Transverse colon (tissue), 4 donors: ENCODE results near the gene MYH7. TPM values are rescaled to one million over a fixed set of nuclear protein-coding genes. Genes with fewer than 3 reads are reported as not detected.

ENCODE experiments used
- DNase-seq: peaks from one replicate; pipeline ENCODE4 v3.0.0-alpha.2; 2019
- H3K27ac ChIP-seq, 4 donors: fragments of 200-600 bp; sonication (generic); 2 replicates each; pipeline ENCODE4 v1.5.1; 2016 to 2018; ENCODE audit warnings: inconsistent platforms in 4 of 4
- H3K27me3 ChIP-seq: fragments of 200-600 bp; sonication (generic); 2 replicates; pipeline ENCODE4 v1.5.1; 2017; ENCODE audit warnings: inconsistent platforms
- H3K36me3 ChIP-seq, 4 donors: fragments of 200-600 bp; sonication (generic); 2 replicates each; pipeline ENCODE4 v1.5.1; 2017 to 2019; ENCODE audit warnings: inconsistent platforms in 4 of 4
- H3K4me1 ChIP-seq, 4 donors: fragments of 200-600 bp; sonication (generic); 2 replicates each; pipeline ENCODE4 v1.5.1; 2017 to 2020; ENCODE audit warnings: inconsistent platforms in 4 of 4
- H3K4me3 ChIP-seq, 4 donors: fragments of 200-600 bp; sonication (generic); 1 replicate in 1 of 4; 2 replicates in 3 of 4; pipeline versions ENCODE4 v1.5.1 to v1.6.1; 2017 to 2019; ENCODE audit warnings: inconsistent platforms in 4 of 4
- H3K9me3 ChIP-seq, 2 donors: fragments of 200-600 bp; sonication (generic); 2 replicates each; pipeline ENCODE4 v1.5.1; 2017 to 2019; ENCODE audit warnings: inconsistent platforms in 2 of 2
- CTCF ChIP-seq, 5 experiments: fragments of 200-600 bp in 3 of 5; fragments of 450-650 bp in 2 of 5; sonication (generic) in 3 of 5; IDR thresholded peaks; 1 replicate in 2 of 5; 2 replicates in 3 of 5; pipeline ENCODE4 v1.5.1; 2016 to 2017; ENCODE audit warnings: antibody characterized with exemption in 5 of 5, inconsistent platforms in 3 of 5, mild to moderate bottlenecking in 2 of 5, moderate library complexity in 1 of 5
- EP300 ChIP-seq: sonication (generic); formaldehyde crosslinking; IDR thresholded peaks from one replicate; pipeline ENCODE4 v1.6.1; 2017; ENCODE audit warnings: antibody characterized with exemption, low read depth
- POLR2A ChIP-seq: fragments of 450-650 bp; IDR thresholded peaks from one replicate; pipeline ENCODE4 v1.6.1; 2016; ENCODE audit warnings: antibody characterized with exemption, mild to moderate bottlenecking, moderate library complexity
- POLR2AphosphoS5 ChIP-seq, 3 donors: sonication (generic); formaldehyde crosslinking; IDR thresholded peaks; one replicate each; pipeline ENCODE4 v1.6.1; 2016; ENCODE audit warnings: antibody characterized with exemption in 3 of 3
- WGBS, 2 donors: methylation state at CpG; one replicate each; pipeline ENCODE4 v1.1.5; 2018; ENCODE audit warnings: low coverage in 1 of 2; 5-methylcytosine and 5-hydroxymethylcytosine counted together
- in situ Hi-C, 4 donors: fragments of 200-750 bp; cut with MboI; loops; one replicate each; pipeline versions ENCODE4 v1.15.0 to v1.15.1; 2017; ENCODE audit warnings: low sequenced_read_pairs in 3 of 4, low pct_ligation_motif_present in 1 of 4, low pct_unique_long_range_greater_than_20kb in 1 of 4
- intact Hi-C: fragments of 100-400 bp; cut with DNase I; formaldehyde crosslinking; loops from one replicate; pipeline ENCODE4 v1.15.1; 2023; ENCODE audit warnings: low total_unique reads
- total RNA-seq, 4 donors: library from RNA; depleted of rRNA; stranded (reverse); fragments of >200 nt; gene quantifications; one replicate each; pipeline ENCODE4 v1.1.0, GENCODE V29; 2016

Gene MYH7
- total RNA-seq, 4 donors from 2014 or later = 0.64 to 2.9 TPM; not detected in 2

- H3K27me3 ChIP-seq = no peaks in the 10 kb centered on the region
- H3K27ac ChIP-seq = no peak overlapping the region
- TF ChIP-seq EP300 (no peak), POLR2AphosphoS5 (IDR thresholded peaks at IDR 0.05) (no peak), CTCF (IDR thresholded peaks at IDR 0.05) (no peak), POLR2A (no peak)
- DNase-seq = no peak
- no peaks in the 10 kb centered on the region for H3K4me1 ChIP-seq
- H3K36me3 ChIP-seq = peaks cover 0 to 20% (median 9%) of the 10 kb centered on the region in 4 donors
- no peaks in the 10 kb centered on the region for H3K9me3 ChIP-seq
- in situ Hi-C loops (loop anchor here in 1 of 4 donors (10.0 kb wide), 1 partner anchor 83 kb away; the partner anchor contains the start of gene AP1G2), intact Hi-C loops (no loop called here)
- WGBS, 2 donors = 73 to 83% methylated on average over 1 to 3 of the region's 3 CpGs
- H3K4me3 ChIP-seq = no peak overlapping the region
These were observed 46.0 kb upstream of the MYH7 start for GRCh38 chr14:23481362-23481970.

GRCh38 chr14:23478109-23478759 is 42.8 kb upstream of the MYH7 start:
- Histone ChIP-seq H3K4me3 (no peak overlapping the region), H3K36me3 (peaks cover 0 to 49% (median 29%) of the 10 kb centered on the region in 4 donors), H3K27ac (no peak overlapping the region), H3K4me1 (no peaks in the 10 kb centered on the region), H3K9me3 (no peaks in the 10 kb centered on the region), H3K27me3 (no peaks in the 10 kb centered on the region)
- WGBS, 2 donors = 29 to 35% methylated on average over 5 of the region's 5 CpGs
- peak; percentile 65 to 77 (median 69) for TF ChIP-seq CTCF (IDR thresholded peaks at IDR 0.05)
- no peak for TF ChIP-seq POLR2AphosphoS5 (IDR thresholded peaks at IDR 0.05)
- TF ChIP-seq POLR2A = no peak
- peak; percentile 51 for DNase-seq
- intact Hi-C loops (loop anchor here (2.0 kb wide), 1 partner anchor 85 kb away; no protein-coding TSS in a partner anchor), in situ Hi-C loops (loop anchor here in 3 of 4 donors (5.0 to 10.0 kb wide), 3 partner anchors 77 to 84 kb away; partner anchors contain the start of genes THTPA (in 2 of the 3) and ZFHX2 (in 1 of the 3))

GRCh38 chr14:23470947-23471346 is 35.5 kb upstream of the MYH7 start:
- Histone ChIP-seq H3K27ac (no peak overlapping the region), H3K9me3 (no peaks in the 10 kb centered on the region), H3K27me3 (no peaks in the 10 kb centered on the region), H3K36me3 (peaks cover 0 to 47% (median 21%) of the 10 kb centered on the region in 4 donors), H3K4me3 (no peak overlapping the region), H3K4me1 (peaks cover 0 to 8% (median 5%) of the 10 kb centered on the region in 4 donors)
- intact Hi-C loops = no loop called here
- DNase-seq = no peak
- in situ Hi-C loops = loop anchor here in 1 of 4 donors (10.0 kb wide), 1 partner anchor 84 kb away; the partner anchor contains the start of genes THTPA and ZFHX2
- TF ChIP-seq EP300 (no peak), CTCF (IDR thresholded peaks at IDR 0.05) (no peak), POLR2AphosphoS5 (IDR thresholded peaks at IDR 0.05) (no peak), POLR2A (no peak)
- WGBS, 2 donors = 88 to 92% methylated on average over 1 of the region's 1 CpG

GRCh38 chr14:23469906-23470403 is 34.5 kb upstream of the MYH7 start:
- intact Hi-C loops = no loop called here
- in situ Hi-C loops = loop anchor here in 1 of 4 donors (10.0 kb wide), 1 partner anchor 85 kb away; the partner anchor contains the start of genes THTPA and ZFHX2
- H3K27ac ChIP-seq = peak overlapping the region; percentile 78 to 93 (median 82)
- peaks cover 0 to 8% (median 5%) of the 10 kb centered on the region in 4 donors for H3K4me1 ChIP-seq
- no peaks in the 10 kb centered on the region for H3K27me3 ChIP-seq
- H3K9me3 ChIP-seq = no peaks in the 10 kb centered on the region
- peaks cover 0 to 37% (median 15%) of the 10 kb centered on the region in 4 donors for H3K36me3 ChIP-seq
- DNase-seq = no peak
- WGBS, 2 donors = 2 to 7% methylated on average over 3 to 11 of the region's 11 CpGs
- H3K4me3 ChIP-seq = peak overlapping the region; percentile 71 to 99 (median 78)
- TF ChIP-seq CTCF (IDR thresholded peaks at IDR 0.05) = no peak
- TF ChIP-seq EP300 = no peak
- no peak for TF ChIP-seq POLR2AphosphoS5 (IDR thresholded peaks at IDR 0.05)
- TF ChIP-seq POLR2A = no peak
